HCT116 (cell line): ENCODE results near the gene TSPAN16. TPM values are rescaled to one million over a fixed set of nuclear protein-coding genes. Genes with fewer than 3 reads are reported as not detected.

Experiments used
- ATAC-seq: fragments of 200-7000 bp; cut with Tn5 transposase; 2 replicates; pipeline ENCODE4 v1.9.1; 2020; ENCODE audit warnings: mild to moderate bottlenecking, moderate library complexity
- BruUV-seq: library from RNA; stranded (reverse); fragments of 400-500 nt; replicated peaks from 2 replicates; lab custom pipeline; 2021; lab: Mats Ljungman, UMichigan
- CTCF ChIA-PET: fragments of 300-600 bp; sonication (Branson Sonifier 250); formaldehyde crosslinking; loops from one replicate; lab custom pipeline; 2021; ENCODE audit warnings: antibody characterized with exemption; lab: Charles Lee
- POLR2A ChIA-PET: fragments of 300-600, 350-600 bp; sonication (Branson Sonifier 250); formaldehyde crosslinking; loops from one replicate; lab custom pipeline; 2021; ENCODE audit warnings: antibody characterized with exemption; lab: Charles Lee
- RAD21 ChIA-PET, 2 experiments: fragments of 300-600 bp; sonication (Branson Sonifier 250); formaldehyde crosslinking; loops; one replicate each; lab custom pipeline; 2023; ENCODE audit warnings: low total read pairs in 2 of 2; ENCODE audit not compliant: uncharacterized antibody in 2 of 2, unreplicated experiment in 2 of 2, low non-redundant PET in 1 of 2; lab: Charles Lee
- DNase-seq: peaks from one replicate; pipeline ENCODE4 v3.0.0-alpha.2; 2010; ENCODE audit warnings: low read depth, low spot score
- H2AFZ ChIP-seq: fragments of 200-600 bp; shearing (Covaris generic), sonication (generic); 2 replicates; pipeline ENCODE4 v1.6.1; 2017; ENCODE audit warnings: low read depth, mixed run types, mixed read lengths, antibody characterized with exemption, low read length; ENCODE audit not compliant: poor library complexity, severe bottlenecking
- H3K27ac ChIP-seq: 2 replicates; pipeline ENCODE4 v1.5.1; 2012; ENCODE audit warnings: low read depth, low read length
- H3K27me3 ChIP-seq: fragments of 200-600 bp; sonication (generic); 2 replicates; pipeline ENCODE4 v1.6.1; 2016; ENCODE audit warnings: mixed run types, low read length, mixed read lengths; ENCODE audit not compliant: insufficient read depth
- H3K36me3 ChIP-seq, 2 experiments: fragments of 200-500 bp in 1 of 2; fragments of 200-600 bp in 1 of 2; sonication (Bioruptor generic) in 1 of 2; sonication (generic) in 1 of 2; 2 replicates each; pipeline versions ENCODE4 v1.5.1 to v1.6.1; 2014 to 2016; ENCODE audit warnings: low read length in 2 of 2, inconsistent platforms in 1 of 2, mixed read lengths in 1 of 2, mixed run types in 1 of 2; ENCODE audit not compliant: insufficient read depth in 2 of 2, control insufficient read depth in 1 of 2
- H3K4me1 ChIP-seq, 2 experiments: fragments of 200-600 bp in 1 of 2; sonication (generic) in 1 of 2; 2 replicates each; pipeline versions ENCODE4 v1.5.1 to v1.6.1; 2012 to 2017; ENCODE audit warnings: low read length in 2 of 2, inconsistent platforms in 1 of 2, mild to moderate bottlenecking in 1 of 2, mixed read lengths in 1 of 2, mixed run types in 1 of 2, moderate library complexity in 1 of 2; ENCODE audit not compliant: insufficient read depth in 2 of 2, control insufficient read depth in 1 of 2
- H3K4me2 ChIP-seq: fragments of 200-600 bp; sonication (generic); 2 replicates; pipeline ENCODE4 v1.6.1; 2017; ENCODE audit warnings: mixed run types, low read length, mixed read lengths
- H3K4me3 ChIP-seq, 2 experiments: fragments of 200-600 bp in 1 of 2; sonication (generic) in 1 of 2; replicated peaks in 1 of 2; 2 replicates each; pipeline ENCODE4 v1.5.1; 2011 to 2016; ENCODE audit warnings: low read length in 2 of 2, control low read depth in 1 of 2, low read depth in 1 of 2, mild to moderate bottlenecking in 1 of 2, mixed read lengths in 1 of 2, mixed run types in 1 of 2
- H3K79me2 ChIP-seq: fragments of 200-600 bp; sonication (generic); 2 replicates; pipeline ENCODE4 v1.6.1; 2017; ENCODE audit warnings: mild to moderate bottlenecking, mixed run types, low read length, moderate library complexity, mixed read lengths; ENCODE audit not compliant: insufficient read depth
- H3K9ac ChIP-seq: fragments of 200-600 bp; sonication (generic); 2 replicates; pipeline ENCODE4 v1.6.1; 2016; ENCODE audit warnings: low read length, mixed read lengths
- H3K9me2 ChIP-seq: fragments of 200-600 bp; sonication (generic), shearing (Covaris generic); 2 replicates; pipeline ENCODE4 v1.6.1; 2017; ENCODE audit warnings: mixed run types, mild to moderate bottlenecking, moderate library complexity; ENCODE audit not compliant: insufficient read depth
- H3K9me3 ChIP-seq, 2 experiments: fragments of 200-500 bp in 1 of 2; fragments of 200-600 bp in 1 of 2; sonication (Bioruptor generic) in 1 of 2; sonication (generic) in 1 of 2; 2 replicates each; pipeline ENCODE4 v1.6.1; 2014 to 2017; ENCODE audit warnings: low read length in 2 of 2, mixed read lengths in 2 of 2, inconsistent platforms in 1 of 2, low read depth in 1 of 2, mild to moderate bottlenecking in 1 of 2, mixed run types in 1 of 2, moderate library complexity in 1 of 2; ENCODE audit not compliant: control insufficient read depth in 1 of 2, insufficient read depth in 1 of 2
- H4K20me1 ChIP-seq: fragments of 200-600 bp; sonication (generic), shearing (Covaris generic); 2 replicates; pipeline ENCODE4 v1.6.1; 2017; ENCODE audit warnings: mixed run types, mild to moderate bottlenecking, moderate library complexity; ENCODE audit not compliant: insufficient read depth
- EGR1 ChIP-seq: IDR thresholded peaks from 2 replicates; pipeline ENCODE4 v1.6.1; 2012; ENCODE audit warnings: low read depth
- POLR2A ChIP-seq: IDR thresholded peaks from 2 replicates; pipeline ENCODE4 v1.7.0; 2011; ENCODE audit warnings: borderline replicate concordance; ENCODE audit not compliant: insufficient read depth, insufficient read length; ENCODE audit errors: extremely low read depth
- POLR2AphosphoS5 ChIP-seq: IDR thresholded peaks from 2 replicates; pipeline ENCODE4 v1.6.1; 2011; ENCODE audit warnings: mild to moderate bottlenecking, low read depth, low read length, moderate library complexity
- TCF7L2 ChIP-seq: IDR thresholded peaks from 2 replicates; pipeline ENCODE4 v1.7.0; 2011; ENCODE audit warnings: borderline replicate concordance, inconsistent platforms; ENCODE audit not compliant: insufficient read depth, insufficient read length; ENCODE audit errors: extremely low read depth
- YY1 ChIP-seq: IDR thresholded peaks from 2 replicates; pipeline ENCODE4 v1.6.1; 2011; ENCODE audit warnings: low read length, low read depth, moderate library complexity, mild to moderate bottlenecking; ENCODE audit not compliant: insufficient replicate concordance; ENCODE audit errors: extremely low read depth
- intact Hi-C: fragments of 100-400 bp; cut with micrococcal nuclease; formaldehyde crosslinking; loops from 2 replicates; pipeline ENCODE4 v1.10.0; 2022
- total RNA-seq: library from RNA; stranded (reverse); gene quantifications from one replicate; pipeline ENCODE4 v1.2.1, GENCODE V29; 2021; ENCODE audit not compliant: unreplicated experiment
- TF ChIP-seq, protein P1 (sequence below): IDR thresholded peaks from 2 replicates; pipeline ENCODE4 v1.6.1; 2012; ENCODE audit warnings: low read depth
- TF ChIP-seq, protein P2 (sequence below): IDR thresholded peaks from 2 replicates; pipeline ENCODE4 v1.6.1; 2011; ENCODE audit warnings: mild to moderate bottlenecking, low read length, moderate library complexity; ENCODE audit not compliant: insufficient replicate concordance; ENCODE audit errors: extremely low read depth
- TF ChIP-seq, protein P3 (sequence below), 3 experiments: fragments of 200-600 bp in 1 of 3; sonication (generic) in 1 of 3; IDR thresholded peaks in 2 of 3; conservative IDR thresholded peaks in 1 of 3; 2 replicates each; pipeline ENCODE4 v1.5.1; 2012 to 2017; ENCODE audit warnings: low read depth in 2 of 3, low read length in 2 of 3, antibody characterized with exemption in 1 of 3, borderline replicate concordance in 1 of 3, control low read depth in 1 of 3, mild to moderate bottlenecking in 1 of 3, mixed read lengths in 1 of 3, mixed run types in 1 of 3, moderate library complexity in 1 of 3; ENCODE audit not compliant: insufficient read depth in 1 of 3
- TF ChIP-seq, protein P4 (sequence below): IDR thresholded peaks from 2 replicates; pipeline ENCODE4 v1.6.1; 2012
- TF ChIP-seq, protein P5 (sequence below): IDR thresholded peaks from 2 replicates; pipeline ENCODE4 v1.6.1; 2012

TSPAN16 gene
- total RNA-seq, 1 experiment from 2014 or later, result not detected

DNA sequence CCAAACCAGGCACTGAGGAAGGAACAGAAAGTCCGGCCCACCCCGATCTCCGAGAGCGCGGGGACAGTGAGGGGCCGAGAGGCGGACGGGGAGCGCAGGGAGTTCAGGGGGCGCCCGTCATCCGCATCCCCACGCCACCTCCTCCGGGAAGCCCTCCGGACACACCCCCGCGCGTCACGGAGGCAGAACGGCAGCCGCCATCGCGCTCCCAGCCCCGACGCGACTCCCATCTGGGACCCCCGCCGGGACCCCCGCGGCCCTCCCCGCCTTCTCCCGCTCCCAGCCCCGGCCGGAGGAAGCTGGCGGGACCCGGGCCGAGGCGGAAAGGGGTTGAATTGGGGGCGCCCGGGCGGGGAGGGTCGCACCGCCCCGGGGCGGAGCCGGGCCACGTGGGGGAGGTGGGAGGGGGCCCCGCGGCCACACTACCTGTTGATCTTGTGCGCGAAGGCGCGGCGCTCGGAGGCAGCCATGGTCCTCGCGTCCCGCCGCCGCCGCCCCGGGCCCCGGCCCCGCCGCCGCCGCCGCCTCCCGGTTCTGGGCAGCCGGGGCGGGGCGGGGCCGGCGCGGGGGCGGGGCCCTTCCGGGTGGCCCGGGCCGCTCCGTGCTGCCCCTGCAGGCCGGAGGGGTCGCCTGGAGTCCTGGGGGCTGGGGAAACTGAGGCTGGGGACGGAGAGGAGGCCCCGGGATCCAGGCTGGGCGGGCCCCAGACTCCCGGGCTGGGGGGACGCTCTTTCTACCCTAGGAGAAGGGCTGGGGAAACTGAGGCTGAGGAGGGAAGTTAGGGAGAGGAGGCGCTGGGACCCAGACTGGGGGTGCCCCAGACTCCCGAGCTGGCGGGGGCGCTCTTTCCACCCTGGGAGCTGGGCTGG, 33.8 kb upstream of the TSPAN16 start, which contains the start of gene DOCK6:
Gene DOCK6, minus strand, starts transcription at position 554 of the 869 bp plus-strand sequence. Its CDS starts 84 bp downstream, at position 470.
- H3K9me2 ChIP-seq, result no peaks in the 10 kb centered on the region
- H3K27me3 ChIP-seq, result no peaks in the 10 kb centered on the region
- H3K36me3 ChIP-seq, result no peaks in the 10 kb centered on the region
- H3K4me3 ChIP-seq, result peak within 1 kb of the TSS; percentile 67 to 70
- DNase-seq (no peak), ATAC-seq (peak; percentile 66)
- ChIA-PET POLR2A (no interaction called here), RAD21 (no interaction called here), CTCF (no interaction called here)
- H3K4me1 ChIP-seq, result peaks cover 18 to 42% of the 10 kb centered on the region in 2 experiments
- peak within 1 kb of the TSS; percentile 96 for H3K4me2 ChIP-seq
- no peak within 1 kb of the TSS for H2AFZ ChIP-seq
- intact Hi-C loops, result no loop called here
- H3K9me3 ChIP-seq, result no peaks in the 10 kb centered on the region
- H3K9ac ChIP-seq, result peak within 1 kb of the TSS; percentile 79
- peaks cover 4% of the 10 kb centered on the region; the same call in 1 of the 2 replicates for H3K79me2 ChIP-seq
- no TSS peak for BruUV-seq
- no peaks in the 10 kb centered on the region for H4K20me1 ChIP-seq
- TF ChIP-seq POLR2A, result no peak
- TF ChIP-seq, protein P1, sequence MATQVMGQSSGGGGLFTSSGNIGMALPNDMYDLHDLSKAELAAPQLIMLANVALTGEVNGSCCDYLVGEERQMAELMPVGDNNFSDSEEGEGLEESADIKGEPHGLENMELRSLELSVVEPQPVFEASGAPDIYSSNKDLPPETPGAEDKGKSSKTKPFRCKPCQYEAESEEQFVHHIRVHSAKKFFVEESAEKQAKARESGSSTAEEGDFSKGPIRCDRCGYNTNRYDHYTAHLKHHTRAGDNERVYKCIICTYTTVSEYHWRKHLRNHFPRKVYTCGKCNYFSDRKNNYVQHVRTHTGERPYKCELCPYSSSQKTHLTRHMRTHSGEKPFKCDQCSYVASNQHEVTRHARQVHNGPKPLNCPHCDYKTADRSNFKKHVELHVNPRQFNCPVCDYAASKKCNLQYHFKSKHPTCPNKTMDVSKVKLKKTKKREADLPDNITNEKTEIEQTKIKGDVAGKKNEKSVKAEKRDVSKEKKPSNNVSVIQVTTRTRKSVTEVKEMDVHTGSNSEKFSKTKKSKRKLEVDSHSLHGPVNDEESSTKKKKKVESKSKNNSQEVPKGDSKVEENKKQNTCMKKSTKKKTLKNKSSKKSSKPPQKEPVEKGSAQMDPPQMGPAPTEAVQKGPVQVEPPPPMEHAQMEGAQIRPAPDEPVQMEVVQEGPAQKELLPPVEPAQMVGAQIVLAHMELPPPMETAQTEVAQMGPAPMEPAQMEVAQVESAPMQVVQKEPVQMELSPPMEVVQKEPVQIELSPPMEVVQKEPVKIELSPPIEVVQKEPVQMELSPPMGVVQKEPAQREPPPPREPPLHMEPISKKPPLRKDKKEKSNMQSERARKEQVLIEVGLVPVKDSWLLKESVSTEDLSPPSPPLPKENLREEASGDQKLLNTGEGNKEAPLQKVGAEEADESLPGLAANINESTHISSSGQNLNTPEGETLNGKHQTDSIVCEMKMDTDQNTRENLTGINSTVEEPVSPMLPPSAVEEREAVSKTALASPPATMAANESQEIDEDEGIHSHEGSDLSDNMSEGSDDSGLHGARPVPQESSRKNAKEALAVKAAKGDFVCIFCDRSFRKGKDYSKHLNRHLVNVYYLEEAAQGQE, result no peak
- TF ChIP-seq, protein P2, sequence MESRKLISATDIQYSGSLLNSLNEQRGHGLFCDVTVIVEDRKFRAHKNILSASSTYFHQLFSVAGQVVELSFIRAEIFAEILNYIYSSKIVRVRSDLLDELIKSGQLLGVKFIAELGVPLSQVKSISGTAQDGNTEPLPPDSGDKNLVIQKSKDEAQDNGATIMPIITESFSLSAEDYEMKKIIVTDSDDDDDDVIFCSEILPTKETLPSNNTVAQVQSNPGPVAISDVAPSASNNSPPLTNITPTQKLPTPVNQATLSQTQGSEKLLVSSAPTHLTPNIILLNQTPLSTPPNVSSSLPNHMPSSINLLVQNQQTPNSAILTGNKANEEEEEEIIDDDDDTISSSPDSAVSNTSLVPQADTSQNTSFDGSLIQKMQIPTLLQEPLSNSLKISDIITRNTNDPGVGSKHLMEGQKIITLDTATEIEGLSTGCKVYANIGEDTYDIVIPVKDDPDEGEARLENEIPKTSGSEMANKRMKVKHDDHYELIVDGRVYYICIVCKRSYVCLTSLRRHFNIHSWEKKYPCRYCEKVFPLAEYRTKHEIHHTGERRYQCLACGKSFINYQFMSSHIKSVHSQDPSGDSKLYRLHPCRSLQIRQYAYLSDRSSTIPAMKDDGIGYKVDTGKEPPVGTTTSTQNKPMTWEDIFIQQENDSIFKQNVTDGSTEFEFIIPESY, result no peak
- TF ChIP-seq, protein P3, sequence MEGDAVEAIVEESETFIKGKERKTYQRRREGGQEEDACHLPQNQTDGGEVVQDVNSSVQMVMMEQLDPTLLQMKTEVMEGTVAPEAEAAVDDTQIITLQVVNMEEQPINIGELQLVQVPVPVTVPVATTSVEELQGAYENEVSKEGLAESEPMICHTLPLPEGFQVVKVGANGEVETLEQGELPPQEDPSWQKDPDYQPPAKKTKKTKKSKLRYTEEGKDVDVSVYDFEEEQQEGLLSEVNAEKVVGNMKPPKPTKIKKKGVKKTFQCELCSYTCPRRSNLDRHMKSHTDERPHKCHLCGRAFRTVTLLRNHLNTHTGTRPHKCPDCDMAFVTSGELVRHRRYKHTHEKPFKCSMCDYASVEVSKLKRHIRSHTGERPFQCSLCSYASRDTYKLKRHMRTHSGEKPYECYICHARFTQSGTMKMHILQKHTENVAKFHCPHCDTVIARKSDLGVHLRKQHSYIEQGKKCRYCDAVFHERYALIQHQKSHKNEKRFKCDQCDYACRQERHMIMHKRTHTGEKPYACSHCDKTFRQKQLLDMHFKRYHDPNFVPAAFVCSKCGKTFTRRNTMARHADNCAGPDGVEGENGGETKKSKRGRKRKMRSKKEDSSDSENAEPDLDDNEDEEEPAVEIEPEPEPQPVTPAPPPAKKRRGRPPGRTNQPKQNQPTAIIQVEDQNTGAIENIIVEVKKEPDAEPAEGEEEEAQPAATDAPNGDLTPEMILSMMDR (IDR thresholded peaks at IDR 0.05 in 2 of 3, conservative IDR thresholded peaks at IDR 0.05 in 1 of 3; ENCODE audit: borderline replicate concordance in 1 of 3, insufficient read depth in 1 of 3, low read depth in 2 of 3, low read length in 2 of 3), result peak; percentile 28 to 77 (median 42)
- TF ChIP-seq, protein P4, sequence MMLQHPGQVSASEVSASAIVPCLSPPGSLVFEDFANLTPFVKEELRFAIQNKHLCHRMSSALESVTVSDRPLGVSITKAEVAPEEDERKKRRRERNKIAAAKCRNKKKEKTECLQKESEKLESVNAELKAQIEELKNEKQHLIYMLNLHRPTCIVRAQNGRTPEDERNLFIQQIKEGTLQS, result no peak
- no peak for TF ChIP-seq YY1
- no peak; the same call in 1 of the 2 replicates for TF ChIP-seq POLR2AphosphoS5
- TF ChIP-seq EGR1, result no peak
- TF ChIP-seq TCF7L2, result no peak
- TF ChIP-seq, protein P5, sequence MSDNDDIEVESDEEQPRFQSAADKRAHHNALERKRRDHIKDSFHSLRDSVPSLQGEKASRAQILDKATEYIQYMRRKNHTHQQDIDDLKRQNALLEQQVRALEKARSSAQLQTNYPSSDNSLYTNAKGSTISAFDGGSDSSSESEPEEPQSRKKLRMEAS, result peak; percentile 22; the same call in 1 of the 2 replicates
- H3K27ac ChIP-seq, result peak within 1 kb of the TSS; percentile 47; the same call in 1 of the 2 replicates
